NCI-H82 (cell line): Measurements from ENCODE around the gene ADCY10.
"Not testable (repeated sequence)": the region's sequence is repeated elsewhere in the genome, so short reads cannot be mapped to it uniquely, and the experiment has no call there.

Experiments
- DNase-seq: peaks from one replicate; lab custom pipeline; 2025; lab: John Stamatoyannopoulos, UW

ADCY10 gene, protein sequence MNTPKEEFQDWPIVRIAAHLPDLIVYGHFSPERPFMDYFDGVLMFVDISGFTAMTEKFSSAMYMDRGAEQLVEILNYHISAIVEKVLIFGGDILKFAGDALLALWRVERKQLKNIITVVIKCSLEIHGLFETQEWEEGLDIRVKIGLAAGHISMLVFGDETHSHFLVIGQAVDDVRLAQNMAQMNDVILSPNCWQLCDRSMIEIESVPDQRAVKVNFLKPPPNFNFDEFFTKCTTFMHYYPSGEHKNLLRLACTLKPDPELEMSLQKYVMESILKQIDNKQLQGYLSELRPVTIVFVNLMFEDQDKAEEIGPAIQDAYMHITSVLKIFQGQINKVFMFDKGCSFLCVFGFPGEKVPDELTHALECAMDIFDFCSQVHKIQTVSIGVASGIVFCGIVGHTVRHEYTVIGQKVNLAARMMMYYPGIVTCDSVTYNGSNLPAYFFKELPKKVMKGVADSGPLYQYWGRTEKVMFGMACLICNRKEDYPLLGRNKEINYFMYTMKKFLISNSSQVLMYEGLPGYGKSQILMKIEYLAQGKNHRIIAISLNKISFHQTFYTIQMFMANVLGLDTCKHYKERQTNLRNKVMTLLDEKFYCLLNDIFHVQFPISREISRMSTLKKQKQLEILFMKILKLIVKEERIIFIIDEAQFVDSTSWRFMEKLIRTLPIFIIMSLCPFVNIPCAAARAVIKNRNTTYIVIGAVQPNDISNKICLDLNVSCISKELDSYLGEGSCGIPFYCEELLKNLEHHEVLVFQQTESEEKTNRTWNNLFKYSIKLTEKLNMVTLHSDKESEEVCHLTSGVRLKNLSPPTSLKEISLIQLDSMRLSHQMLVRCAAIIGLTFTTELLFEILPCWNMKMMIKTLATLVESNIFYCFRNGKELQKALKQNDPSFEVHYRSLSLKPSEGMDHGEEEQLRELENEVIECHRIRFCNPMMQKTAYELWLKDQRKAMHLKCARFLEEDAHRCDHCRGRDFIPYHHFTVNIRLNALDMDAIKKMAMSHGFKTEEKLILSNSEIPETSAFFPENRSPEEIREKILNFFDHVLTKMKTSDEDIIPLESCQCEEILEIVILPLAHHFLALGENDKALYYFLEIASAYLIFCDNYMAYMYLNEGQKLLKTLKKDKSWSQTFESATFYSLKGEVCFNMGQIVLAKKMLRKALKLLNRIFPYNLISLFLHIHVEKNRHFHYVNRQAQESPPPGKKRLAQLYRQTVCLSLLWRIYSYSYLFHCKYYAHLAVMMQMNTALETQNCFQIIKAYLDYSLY (N-terminal part only)

DNA sequence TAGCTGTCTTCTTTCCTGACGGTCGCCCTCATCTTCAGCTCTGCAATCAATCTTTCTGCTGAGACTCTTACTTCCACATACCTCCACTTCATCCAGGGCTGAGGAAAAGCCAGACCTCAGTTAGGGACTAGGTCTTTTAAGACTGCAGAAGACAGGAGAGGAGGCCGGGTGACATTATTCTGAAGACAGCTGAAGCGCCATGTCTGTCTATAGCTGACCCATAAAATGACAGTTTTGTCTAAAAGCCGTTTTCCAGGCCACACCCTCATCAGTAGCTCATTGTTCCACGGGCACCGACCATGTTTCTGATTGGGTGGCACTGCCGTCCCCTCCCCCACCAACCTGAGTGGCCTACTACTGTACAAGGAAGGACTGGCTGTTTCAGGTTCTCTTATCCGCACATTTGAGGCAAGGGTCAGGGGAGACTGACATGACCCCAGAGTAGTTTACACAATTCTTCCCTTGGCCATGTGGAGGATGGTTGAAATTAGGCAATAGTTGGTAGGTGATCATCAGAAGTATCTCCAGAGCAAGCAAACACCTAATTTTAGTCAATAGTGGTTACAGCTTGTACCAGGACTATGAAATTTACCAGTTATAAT is at the start of gene ADCY10:
Gene ADCY10 (minus strand): TSS at position 240 of the 602 bp plus-strand sequence. CDS start 8,994 bp downstream, outside the sequence.
- no peak for DNase-seq

DNA sequence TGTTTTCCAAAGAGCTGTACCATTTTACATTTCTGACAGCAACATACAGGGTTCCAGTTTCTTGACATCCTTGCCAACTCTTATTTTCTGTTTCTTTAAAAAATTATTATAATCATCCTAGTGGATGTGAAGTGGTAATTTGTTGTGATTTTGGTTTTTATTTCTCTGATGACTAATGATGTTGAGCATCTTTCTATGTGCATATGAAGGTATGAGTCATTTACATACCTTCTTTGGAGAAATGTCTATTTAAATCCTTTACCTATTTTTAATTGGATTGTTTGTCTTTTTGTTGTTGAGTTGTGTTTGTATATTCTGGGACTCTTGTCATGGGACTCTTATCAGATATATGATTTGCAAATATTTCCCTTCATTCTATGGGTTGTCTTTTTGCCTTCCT is 43.8 kb upstream of the ADCY10 start:
- DNase-seq: no peak

DNA sequence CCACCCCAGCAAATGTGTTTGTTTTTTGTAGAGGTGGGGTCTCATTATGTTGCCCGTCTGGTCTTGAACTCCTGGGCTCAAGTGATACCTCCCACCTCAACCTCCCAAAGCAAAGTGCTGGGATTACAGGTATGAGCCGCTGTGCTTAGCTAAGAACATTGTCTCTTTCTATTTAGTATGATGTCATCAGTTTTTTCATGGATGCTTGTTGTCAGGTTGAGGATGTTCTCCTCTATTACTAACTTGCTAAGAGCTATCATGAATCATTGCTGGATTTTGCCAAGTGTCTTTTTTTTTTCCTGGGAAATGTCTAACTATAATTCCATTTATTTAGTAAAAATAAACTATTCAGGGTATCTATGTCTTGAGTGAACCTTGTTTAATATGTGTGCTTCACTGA is 42.0 kb upstream of the ADCY10 start:
- DNase-seq: no peak

DNA sequence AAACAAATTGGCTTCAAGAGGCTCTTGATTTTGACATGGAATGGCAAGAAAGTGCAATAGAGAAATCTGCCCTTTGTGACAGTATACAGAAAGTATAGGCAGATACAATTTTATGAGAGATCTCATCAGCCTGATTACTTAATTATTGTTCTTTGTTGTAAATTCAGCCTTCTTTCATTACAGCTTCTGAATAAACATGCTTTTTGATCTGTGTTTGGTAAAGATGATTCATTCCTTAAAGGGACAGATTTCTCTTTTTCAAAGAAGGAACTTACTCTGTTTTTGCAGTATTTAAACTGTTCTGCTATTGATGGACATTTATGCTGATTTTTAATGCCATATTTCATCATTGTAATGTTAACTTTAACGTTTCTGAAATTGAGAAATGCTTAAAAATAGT is 36.6 kb upstream of the ADCY10 start:
- no peak for DNase-seq

- no peak for DNase-seq
Observed at GRCh38 chr1:167949785-167950184, 35.9 kb upstream of the ADCY10 start.

DNA sequence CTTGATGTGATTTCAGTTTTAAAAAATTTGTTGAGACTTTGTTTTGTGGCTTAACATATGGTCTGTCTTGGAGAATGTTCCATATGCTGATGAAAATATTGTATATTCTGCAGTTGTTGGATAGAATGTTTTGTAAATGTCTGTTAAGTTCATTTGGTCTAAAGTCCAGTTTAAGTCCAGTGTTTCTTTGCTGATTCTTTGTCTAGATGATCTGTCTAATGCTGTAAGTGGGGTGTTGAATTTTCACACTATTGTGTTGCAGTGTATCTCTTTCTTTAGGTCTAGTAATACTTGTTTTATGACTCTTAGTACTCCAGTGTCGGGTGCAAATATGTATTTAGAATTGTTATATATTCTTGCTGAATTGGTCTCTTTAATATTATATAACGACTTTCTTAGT is 33.8 kb upstream of the ADCY10 start:
- no peak for DNase-seq

DNA sequence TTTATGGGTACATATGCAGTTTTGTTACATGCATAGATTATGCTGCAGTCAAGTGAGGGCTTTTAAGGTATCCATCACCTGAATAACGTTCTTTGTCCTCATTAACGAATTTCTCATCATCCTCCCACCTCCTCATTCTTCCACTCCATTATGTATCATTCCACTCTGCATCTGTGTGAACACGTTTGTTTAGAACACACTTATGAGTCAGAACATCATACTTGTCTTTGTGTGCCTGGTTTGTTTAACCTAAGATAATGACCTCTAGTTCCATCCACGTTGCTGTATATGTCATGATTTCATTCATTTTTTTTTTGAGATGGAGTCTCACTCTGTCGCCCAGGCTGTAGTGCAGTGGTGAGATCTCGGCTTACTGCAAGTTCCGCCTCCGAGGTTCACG is 29.6 kb upstream of the ADCY10 start:
- DNase-seq: no peak

GRCh38 chr1:167940264-167940663 is 26.3 kb upstream of the ADCY10 start:
- no peak for DNase-seq

GRCh38 chr1:167938080-167938636 is 24.2 kb upstream of the ADCY10 start:
- DNase-seq: peak; percentile 30

GRCh38 chr1:167937709-167938010 is 23.7 kb upstream of the ADCY10 start:
- DNase-seq: no peak

DNA sequence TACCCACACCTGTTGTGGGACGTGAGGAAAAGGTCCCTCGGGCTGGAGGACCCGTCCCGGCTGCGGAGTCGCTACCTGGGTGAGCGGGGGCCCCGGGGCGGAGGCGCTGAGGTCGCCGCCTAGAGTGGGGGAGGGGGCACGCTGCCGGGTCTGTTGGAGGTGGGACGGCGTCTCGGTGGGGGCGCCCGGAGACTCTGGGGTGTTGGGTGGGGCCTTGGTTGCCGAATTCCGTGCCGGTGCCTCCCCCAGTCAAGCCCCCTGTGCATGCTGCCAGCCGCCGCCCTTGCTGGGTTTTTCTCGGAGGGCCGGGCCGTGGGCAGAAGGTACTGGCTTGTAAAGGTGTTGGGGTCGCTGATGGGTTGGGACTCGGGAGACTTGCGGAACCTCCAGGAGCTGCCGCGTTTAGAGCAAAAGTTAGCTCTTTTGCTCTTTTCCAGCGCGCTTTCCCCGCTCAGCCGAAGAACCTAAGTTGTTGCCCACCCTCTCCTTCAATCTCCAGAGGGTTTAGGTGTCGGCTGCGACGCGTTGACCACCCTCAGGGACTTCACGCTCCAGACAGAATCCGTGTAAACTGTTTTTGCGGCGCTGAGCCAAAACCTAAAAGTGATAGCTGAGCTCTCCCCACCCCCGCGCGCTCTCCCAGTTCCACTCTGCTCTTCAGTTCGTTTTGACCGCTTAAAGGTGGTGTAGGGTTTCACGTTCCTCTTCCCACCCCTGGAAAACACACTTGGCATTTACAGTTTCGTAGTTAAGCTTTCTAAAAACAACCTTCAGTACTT is 23.2 kb upstream of the ADCY10 start, which contains the start of gene MPC2:
Gene MPC2 (minus strand): TSS at position 143 of the 779 bp plus-strand sequence. CDS start 1,231 bp downstream, outside the sequence.
- DNase-seq: peak; percentile 85

GRCh38 chr1:167936068-167936929 is 22.4 kb upstream of the ADCY10 start, which contains the start of gene DCAF6:
DCAF6 (plus strand) TSS chr1:167936683; CDS start chr1:167936912, 229 bp downstream.
- DNase-seq: peak; percentile 100

GRCh38 chr1:167935216-167936067 is 21.5 kb upstream of the ADCY10 start:
- DNase-seq: peak; percentile 79

- DNase-seq: peak; percentile 55
Observed at GRCh38 chr1:167934426-167935215, 20.7 kb upstream of the ADCY10 start.

GRCh38 chr1:167933788-167934187 is 19.9 kb upstream of the ADCY10 start:
- DNase-seq: no peak

GRCh38 chr1:167929725-167930124 is 15.8 kb upstream of the ADCY10 start:
- no peak for DNase-seq

DNA sequence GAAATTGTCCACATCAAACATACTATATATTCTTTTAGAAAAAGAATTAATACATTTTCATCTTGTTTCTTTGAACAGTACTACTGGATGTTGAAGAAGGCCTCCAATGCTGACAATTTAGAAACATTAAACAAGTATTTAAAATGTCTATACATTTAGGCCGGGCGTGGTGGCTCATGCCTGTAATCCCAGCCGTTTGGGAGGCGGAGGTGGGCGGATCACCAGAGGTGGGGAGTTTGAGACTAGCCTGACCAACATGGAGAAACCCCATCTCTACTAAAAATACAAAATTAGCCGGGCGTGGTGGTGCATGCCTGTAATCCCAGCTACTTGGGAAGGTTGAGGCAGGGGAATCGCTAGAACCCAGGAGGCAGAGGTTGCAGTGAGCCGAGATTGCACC is 15.0 kb upstream of the ADCY10 start:
- not testable (repeated sequence) for DNase-seq

- DNase-seq: no peak
Observed at GRCh38 chr1:167928457-167928852, 14.5 kb upstream of the ADCY10 start.
